GM23248 (cell line): ENCODE results near the gene PKD1L1.

Experiments
- EZH2 ChIP-seq: fragments of 200-600 bp; sonication (generic); IDR thresholded peaks from 2 replicates; pipeline ENCODE4 v1.6.1; 2018; ENCODE audit warnings: antibody characterized with exemption, mild to moderate bottlenecking; ENCODE audit not compliant: insufficient read depth, poor library complexity, severe bottlenecking
- EZH2phosphoT487 ChIP-seq: fragments of 200-600 bp; sonication (generic); IDR thresholded peaks from 2 replicates; pipeline ENCODE4 v1.6.1; 2018; ENCODE audit warnings: antibody characterized with exemption, moderate library complexity, mild to moderate bottlenecking, low read depth; ENCODE audit not compliant: insufficient read depth

DNA sequence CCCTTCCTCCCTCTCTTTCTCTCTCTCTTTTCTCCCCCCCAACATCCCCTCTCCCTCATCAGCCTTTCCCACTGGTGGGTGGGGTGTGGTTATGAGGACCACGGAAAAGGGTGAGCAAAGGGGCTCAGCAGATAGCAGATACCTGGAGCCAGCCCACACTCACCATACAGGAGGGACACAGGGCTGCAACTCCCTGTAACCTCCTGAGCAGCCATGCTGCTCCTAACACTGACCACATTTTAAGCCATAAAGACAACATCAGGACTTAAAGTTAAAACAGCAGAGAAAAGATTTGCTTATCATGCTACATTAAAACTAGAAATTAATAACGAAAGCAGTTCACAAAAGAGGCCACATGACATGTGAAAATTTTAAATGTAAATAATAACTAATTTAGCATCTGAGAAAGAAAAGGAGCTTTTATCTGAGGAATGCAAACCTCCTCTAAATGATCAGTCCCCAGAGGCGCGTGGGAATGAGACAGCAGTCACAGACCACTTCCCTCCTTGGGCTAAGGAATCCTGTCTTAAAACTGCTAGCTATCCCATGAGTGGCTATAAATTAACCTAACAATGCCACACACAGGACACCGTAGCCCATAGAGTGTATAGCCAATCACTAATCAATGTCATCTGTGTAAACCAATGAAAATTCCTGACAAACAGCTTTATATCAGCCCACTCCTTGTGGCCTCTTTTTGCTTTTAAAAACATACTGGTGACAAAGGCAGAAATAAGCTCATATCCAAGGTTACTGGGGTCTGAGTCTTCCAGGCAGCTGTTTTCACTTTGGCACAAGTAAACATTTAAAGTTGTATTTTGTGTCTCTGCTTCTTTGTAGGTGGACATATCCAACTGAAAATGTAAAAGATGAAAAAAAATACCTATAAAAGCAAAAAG lies 33.3 kb downstream of the PKD1L1 start:
- no peak for TF ChIP-seq EZH2
- TF ChIP-seq EZH2phosphoT487 = no peak
